Femur (tissue), 1 donor: ENCODE data around the gene DNAJC5G.
"Not testable (repeated sequence)": the region's sequence is repeated elsewhere in the genome, so short reads cannot be mapped to it uniquely, and the experiment has no call there.

Source experiments
- DNase-seq: peaks from one replicate; pipeline ENCODE4 v3.0.0-alpha.2; 2017

Gene DNAJC5G

DNA sequence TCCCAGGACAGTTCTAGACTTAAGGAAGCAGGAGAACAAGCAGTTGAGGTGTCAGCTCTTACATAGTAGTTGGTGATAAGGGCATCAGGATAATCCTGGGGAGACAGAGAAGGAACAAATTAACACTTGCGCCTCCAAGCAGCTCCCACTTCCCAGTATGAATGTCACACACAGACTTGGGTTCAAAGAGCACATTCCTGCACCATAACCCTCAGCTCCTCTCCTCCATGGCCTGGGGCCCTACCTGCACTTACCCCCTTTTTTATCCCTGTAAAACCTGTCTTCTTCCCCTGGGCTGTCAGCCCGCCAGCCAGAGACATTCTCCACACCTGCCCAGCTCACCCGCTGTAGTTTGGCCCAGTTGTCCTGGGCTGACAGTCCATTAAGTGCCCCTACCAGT is 36.9 kb downstream of the DNAJC5G start:
- no peak for DNase-seq

DNA sequence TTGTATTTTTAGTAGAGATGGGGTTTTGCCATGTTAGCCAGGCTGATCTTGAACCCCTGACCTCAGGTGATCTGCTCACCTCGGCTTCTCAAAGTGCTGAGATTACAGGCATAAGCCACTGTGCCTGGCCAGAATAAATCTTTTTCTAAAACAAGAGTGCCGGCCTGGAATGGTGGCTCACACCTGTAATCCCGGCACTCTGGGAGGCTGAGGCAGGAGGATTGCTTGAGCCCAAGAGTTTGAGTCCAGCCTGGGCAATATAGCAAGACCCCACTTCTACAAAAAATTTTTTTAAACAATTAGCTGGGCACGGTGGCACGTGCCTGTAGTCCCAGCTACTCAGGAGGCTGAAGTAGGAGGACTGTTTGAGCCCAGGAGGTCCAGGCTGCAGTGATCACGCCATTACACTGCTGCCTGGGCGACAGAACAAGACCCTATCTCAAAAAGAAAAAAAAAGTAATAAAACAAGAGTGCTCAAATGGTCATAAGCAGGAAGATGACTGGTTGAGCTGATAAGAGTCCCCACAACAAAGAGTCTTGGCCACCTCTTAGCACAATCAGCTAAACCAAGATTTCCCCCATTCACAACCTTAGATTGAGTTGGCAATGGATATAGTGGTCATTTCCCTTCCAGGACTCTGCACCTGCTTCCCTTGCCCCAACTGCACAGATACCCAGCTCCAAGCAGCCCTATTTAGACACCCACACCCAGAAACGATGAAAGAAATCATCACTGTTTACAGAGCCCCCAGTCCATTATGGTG is 38.8 kb downstream of the DNAJC5G start:
- DNase-seq = no peak

GRCh38 chr2:27314709-27315108 is 39.5 kb downstream of the DNAJC5G start:
- no peak for DNase-seq

DNA sequence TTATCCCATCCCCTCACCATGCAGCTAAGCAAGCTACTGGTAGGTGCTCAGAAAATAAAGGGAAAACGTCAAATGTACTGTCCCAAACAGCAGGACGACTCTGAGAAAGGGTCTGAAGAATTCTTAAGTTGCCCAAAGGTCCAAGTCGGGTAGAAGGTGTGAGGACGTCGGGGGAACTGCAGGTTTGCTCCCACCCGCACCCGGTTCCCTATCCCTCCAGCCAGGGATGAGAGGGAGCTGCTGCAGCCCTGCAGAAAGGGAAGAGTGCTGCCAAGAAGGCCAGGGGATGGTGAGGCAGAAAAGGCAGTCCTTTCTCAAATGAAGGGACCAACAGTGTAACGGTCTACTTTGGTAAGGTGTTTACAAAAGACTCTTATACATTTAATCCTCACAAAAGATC is 39.9 kb downstream of the DNAJC5G start:
- DNase-seq = no peak

- no peak for DNase-seq
These were observed 41.6 kb downstream of the DNAJC5G start for GRCh38 chr2:27316655-27317412.

DNA sequence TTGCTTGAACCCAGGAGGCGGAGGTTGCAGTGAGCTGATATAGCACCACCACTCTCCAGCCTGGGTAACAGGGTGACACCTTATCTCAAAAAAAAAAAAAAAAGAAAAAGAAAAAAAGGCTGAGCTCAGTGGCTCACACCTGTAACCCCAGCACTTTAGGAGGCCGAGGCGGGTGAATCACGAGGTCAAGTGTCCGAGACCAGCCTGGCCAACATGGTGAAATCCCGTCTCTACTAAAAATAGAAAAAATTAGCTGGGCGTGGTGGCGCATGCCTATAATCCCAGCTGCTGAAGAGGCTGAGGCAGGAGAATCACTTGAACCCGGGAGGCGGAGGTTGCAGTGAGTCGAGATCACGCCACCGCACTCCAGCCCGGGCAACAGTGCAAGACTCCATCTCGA is 44.6 kb downstream of the DNAJC5G start:
- not testable (repeated sequence) for DNase-seq

DNA sequence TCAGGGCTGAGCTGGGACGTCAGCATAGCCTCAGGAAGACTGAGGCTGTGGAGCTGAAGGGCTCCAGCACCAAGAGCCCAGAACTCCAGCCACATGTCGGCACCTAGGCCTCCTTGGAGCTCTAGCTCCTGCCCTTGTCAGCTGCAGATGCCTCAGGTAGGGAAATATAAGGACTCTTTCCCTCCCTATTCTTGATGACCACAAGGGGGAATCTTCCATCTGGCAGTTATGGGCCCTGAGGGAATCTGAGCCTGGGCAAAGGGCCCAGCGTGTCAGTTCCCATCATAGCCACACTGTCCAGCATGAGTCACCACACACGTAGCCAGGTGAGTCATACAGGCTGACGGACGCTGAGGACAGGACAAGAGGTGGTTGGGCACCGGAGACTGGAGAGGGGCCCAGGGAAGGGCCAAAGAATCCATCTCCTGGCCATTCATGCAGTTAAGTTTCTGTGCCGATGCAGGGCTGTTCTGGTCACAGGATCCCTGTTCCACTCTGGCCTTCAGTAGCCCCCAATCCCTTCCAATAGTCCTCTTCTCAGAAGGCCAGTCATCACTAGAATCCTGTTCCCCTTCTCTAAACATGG is 45.8 kb downstream of the DNAJC5G start:
- peak; percentile 44 for DNase-seq

DNA sequence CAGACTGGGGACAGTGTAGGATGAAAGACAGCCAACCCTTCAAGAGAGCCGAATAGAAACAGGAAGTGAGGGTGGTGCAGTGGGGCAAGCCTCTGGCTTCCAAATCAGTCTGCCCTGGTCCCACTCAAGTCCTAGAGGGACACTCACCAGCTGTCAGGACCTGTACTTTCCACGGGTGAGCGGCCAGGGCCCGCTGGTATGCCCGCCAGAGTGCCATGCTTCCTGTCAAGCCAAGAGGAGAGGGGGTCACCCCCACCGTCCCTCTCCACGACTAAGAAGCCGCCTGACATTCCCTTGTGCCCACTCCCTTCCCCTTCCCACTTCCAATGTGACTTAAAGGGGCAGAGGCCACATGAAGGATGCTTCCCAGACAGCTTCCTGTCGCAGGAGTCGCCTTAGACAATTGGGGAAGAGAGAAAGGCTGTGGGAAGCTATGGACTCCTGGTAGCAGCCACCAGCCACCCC is 47.1 kb downstream of the DNAJC5G start:
- no peak for DNase-seq

DNA sequence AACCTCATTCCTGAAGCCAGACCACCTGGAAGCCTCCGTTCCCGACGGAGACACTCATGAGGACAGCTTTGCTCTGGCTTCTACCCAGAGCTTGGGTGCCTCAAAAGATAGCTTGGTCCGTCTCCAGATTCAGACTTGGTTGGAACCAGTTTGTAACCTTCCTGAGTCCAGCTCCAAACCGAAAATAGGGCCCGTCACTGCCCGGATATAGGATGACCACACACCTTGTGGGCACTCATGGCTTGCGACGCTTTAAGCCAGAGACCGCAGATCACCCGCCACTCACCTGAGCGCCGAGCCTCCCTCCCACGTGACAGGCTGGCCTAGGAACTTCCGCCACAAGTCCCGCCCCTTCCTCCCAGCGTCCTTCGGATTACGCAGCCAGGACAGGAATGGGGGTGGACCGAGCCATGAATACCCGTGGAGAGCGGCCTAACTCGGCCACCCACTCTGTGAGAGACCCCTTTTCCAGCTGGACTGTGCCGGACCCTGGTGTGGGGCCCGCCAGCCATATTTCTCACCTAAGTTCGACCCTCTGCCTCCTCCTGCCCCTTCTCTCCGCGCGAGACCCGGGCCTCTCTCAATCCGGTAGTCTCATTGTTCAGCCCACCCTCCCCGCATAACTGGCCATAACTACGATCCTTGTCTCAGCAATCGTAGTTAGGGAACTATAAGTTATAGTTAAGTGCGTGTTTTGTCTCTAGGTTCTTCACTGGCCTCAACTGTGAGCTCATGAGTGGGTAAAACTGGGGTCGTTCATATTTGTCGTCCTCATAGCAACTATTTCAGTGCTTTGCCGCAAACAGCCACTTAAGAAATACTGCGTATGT is 47.7 kb downstream of the DNAJC5G start, which contains the start of gene MPV17:
TSS of gene MPV17 (minus strand) at position 332 of the 830 bp plus-strand sequence. CDS start 580 bp downstream, outside the sequence.
- DNase-seq = peak; percentile 95

- no peak for DNase-seq
These were observed 48.5 kb downstream of the DNAJC5G start for GRCh38 chr2:27323596-27324285.

- DNase-seq = no peak
These were observed 49.5 kb downstream of the DNAJC5G start for GRCh38 chr2:27324720-27325119.
